ENCODE data around the gene BAG3. TPM values are rescaled to one million over a fixed set of nuclear protein-coding genes. Genes with fewer than 3 reads are reported as not detected.

BAG3 gene
- total and polyA plus RNA-seq, 2 of the 4 experiments (the other 2 are of a cell fraction), result 5.4 to 42.5 TPM

- Histone ChIP-seq H2AFZ (replicated peaks; ENCODE audit: low read length, poor library complexity) (no peak overlapping the region), H3K4me3 (ENCODE audit: insufficient read depth, low read depth, low read length) (no peak overlapping the region)
- no CpG with 5 or more reads among the region's 2 CpGs for WGBS, 2 experiments (ENCODE audit: extremely low coverage in 2 of 2, insufficient read length in 1 of 2)
Measured at GRCh38 chr10:119714484-119714816, 63.3 kb downstream of the BAG3 start.

More at GRCh38 chr10:119714484-119714816, 63.3 kb downstream of the BAG3 start:
- no peak for TF ChIP-seq USF2 (IDR thresholded peaks at IDR 0.05; ENCODE audit: low read depth, low read length)
- no peak for TF ChIP-seq RAD21 (IDR thresholded peaks at IDR 0.05; ENCODE audit: low read length)
- TF ChIP-seq CTCF (conservative IDR thresholded peaks at IDR 0.05; ENCODE audit: low read depth, low read length), result no peak
- TF ChIP-seq MXI1 (IDR thresholded peaks at IDR 0.05; ENCODE audit: borderline replicate concordance, low read depth, low read length), result no peak
- no peak for TF ChIP-seq CEBPB (IDR thresholded peaks at IDR 0.05; ENCODE audit: low read depth, low read length)
- no peak for TF ChIP-seq MAZ (IDR thresholded peaks at IDR 0.05; ENCODE audit: borderline replicate concordance, low read depth, low read length)
- no peak for TF ChIP-seq CHD1 (IDR thresholded peaks at IDR 0.05; ENCODE audit: low read depth, low read length)
- no peak for TF ChIP-seq POLR2A (IDR thresholded peaks at IDR 0.05; ENCODE audit: low read depth, low read length)
- no peak for TF ChIP-seq SMC3 (IDR thresholded peaks at IDR 0.05; ENCODE audit: low read depth, low read length)
- no peaks in the 10 kb centered on the region for H3K27me3 ChIP-seq (ENCODE audit: control insufficient read depth, insufficient read depth, low read length)
- no peak overlapping the region for H3K14ac ChIP-seq (replicated peaks; ENCODE audit: low read depth, low read length)
- no peak overlapping the region for H2AK9ac ChIP-seq (replicated peaks; ENCODE audit: low read depth, low read length, poor library complexity)
- no peaks in the 10 kb centered on the region for H4K20me1 ChIP-seq (ENCODE audit: insufficient read depth, low read length)
- ChIA-PET CTCF (interaction anchor here (1.3 kb wide), 1 partner anchor 27 kb away, joined by 3 read pairs; no protein-coding TSS in a partner anchor), POLR2A (ENCODE audit: unreplicated experiment) (no interaction called here)
- no peak overlapping the region for H2BK20ac ChIP-seq (ENCODE audit: low read depth, low read length)
- no peak overlapping the region for H2BK15ac ChIP-seq (ENCODE audit: low read depth, low read length)
- no peaks in the 10 kb centered on the region for H3K4me1 ChIP-seq (ENCODE audit: control insufficient read depth, insufficient read depth, low read length)
- no peak overlapping the region for H4K5ac ChIP-seq (ENCODE audit: low read depth, low read length)
- DNase-seq, result no peak
- no peaks in the 10 kb centered on the region for H3K9me3 ChIP-seq (ENCODE audit: control insufficient read depth, insufficient read depth, low read length)
- no peak overlapping the region for H3K9ac ChIP-seq (ENCODE audit: low read depth, low read length)
- no peaks in the 10 kb centered on the region for H3K79me1 ChIP-seq (ENCODE audit: low read depth in 1 of 2, low read length in 2 of 2)
- no peak overlapping the region for H3K56ac ChIP-seq (ENCODE audit: extremely low read depth, insufficient read depth, low read length)
- no peak overlapping the region for H3K4ac ChIP-seq (ENCODE audit: low read depth, low read length)
- no peak overlapping the region for H4K8ac ChIP-seq (ENCODE audit: low read depth in 2 of 2, low read length in 2 of 2)
- H3K4me2 ChIP-seq (ENCODE audit: low read depth, low read length), result no peak overlapping the region
- H3K9me1 ChIP-seq (ENCODE audit: insufficient read depth, low read length), result no peaks in the 10 kb centered on the region
- H2BK120ac ChIP-seq (ENCODE audit: low read depth, low read length), result no peak overlapping the region
- dilution Hi-C loops (cut with HindIII; ENCODE audit: low sequenced_read_pairs, unreplicated experiment) (no loop called here), intact Hi-C loops (cut with micrococcal nuclease) (no loop called here), in situ Hi-C loops (cut with MboI; ENCODE audit: low sequenced_read_pairs) (no loop called here)
- no peak overlapping the region for H4K91ac ChIP-seq (ENCODE audit: insufficient read depth, low read depth, low read length)
- no peak overlapping the region for H3K18ac ChIP-seq (ENCODE audit: low read depth, low read length)
- H3K27ac ChIP-seq (ENCODE audit: insufficient read depth, low read length), result no peak overlapping the region
- no peak overlapping the region for H2BK5ac ChIP-seq (ENCODE audit: low read depth, low read length, poor library complexity, severe bottlenecking)
- no peaks in the 10 kb centered on the region for H3K36me3 ChIP-seq (ENCODE audit: control insufficient read depth, insufficient read depth, low read length)
- BruUV-seq (replicated peaks), result no TSS peak
- ATAC-seq (ENCODE audit: low read depth), result no peak
- no peak overlapping the region for H3K23ac ChIP-seq (ENCODE audit: low read depth, low read length)
- no peak overlapping the region for H2AK5ac ChIP-seq (ENCODE audit: low read depth, low read length)
